GM19025 (cell line): ENCODE measurements around the gene KLF7.

ENCODE experiments used
- ATAC-seq: cut with Tn5 transposase; IDR thresholded peaks from one replicate; pipeline ENCODE4 v1.9.1; 2021; ENCODE audit warnings: mild to moderate bottlenecking, low read depth, moderate library complexity; ENCODE audit not compliant: unreplicated experiment

KLF7 gene

DNA sequence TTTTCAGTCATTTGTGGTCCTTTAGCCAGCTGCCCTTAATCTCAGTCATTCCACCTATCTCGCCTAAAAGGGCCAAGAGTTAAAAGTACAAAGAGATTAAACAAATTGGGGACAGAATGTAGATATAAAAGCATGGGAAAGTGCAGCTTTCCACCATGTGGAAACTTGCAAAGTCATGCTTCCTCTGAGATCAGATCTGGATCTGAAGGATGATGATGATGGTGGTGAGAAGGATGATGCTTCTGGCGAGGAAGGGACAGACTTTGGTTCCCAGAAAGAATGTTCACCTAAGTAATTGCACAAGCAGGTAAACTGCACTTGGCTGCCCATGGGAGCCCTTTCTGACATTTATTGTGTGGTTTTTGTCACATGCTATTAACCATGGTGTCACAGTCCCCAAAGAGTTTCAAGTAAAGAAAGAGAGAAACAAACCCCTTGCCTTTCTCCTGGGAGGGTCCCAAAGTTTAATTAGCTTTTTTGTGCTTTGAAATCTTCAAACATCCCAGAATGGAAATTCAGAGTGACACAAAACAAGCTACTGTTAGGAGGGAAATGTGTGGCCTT is 34.7 kb downstream of the KLF7 start:
- no peak for ATAC-seq

DNA sequence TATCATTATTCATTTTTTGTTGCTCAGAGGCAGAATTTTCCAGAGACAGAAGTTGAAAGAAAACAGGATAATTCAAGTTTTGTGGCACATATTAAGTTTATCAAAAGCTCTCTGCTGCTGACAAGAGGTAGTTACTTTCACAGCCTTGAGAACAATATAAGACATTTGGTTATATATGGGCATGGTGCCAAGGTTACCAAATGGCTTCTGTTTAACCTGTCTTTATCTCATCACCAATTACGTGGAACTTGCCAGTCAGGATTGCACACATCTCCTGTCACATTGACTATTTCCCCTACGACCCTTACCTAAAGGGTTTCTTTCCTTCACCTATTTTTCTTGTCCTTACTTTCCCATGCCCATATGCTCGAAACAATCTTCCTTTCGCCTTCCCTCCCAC is 35.9 kb downstream of the KLF7 start:
- ATAC-seq = no peak

GRCh38 chr2:207128867-207129266 is 36.9 kb downstream of the KLF7 start:
- no peak for ATAC-seq

- no peak for ATAC-seq
These were observed 38.9 kb downstream of the KLF7 start for GRCh38 chr2:207126724-207127308.

GRCh38 chr2:207123776-207124391 is 41.9 kb downstream of the KLF7 start:
- ATAC-seq = no peak

DNA sequence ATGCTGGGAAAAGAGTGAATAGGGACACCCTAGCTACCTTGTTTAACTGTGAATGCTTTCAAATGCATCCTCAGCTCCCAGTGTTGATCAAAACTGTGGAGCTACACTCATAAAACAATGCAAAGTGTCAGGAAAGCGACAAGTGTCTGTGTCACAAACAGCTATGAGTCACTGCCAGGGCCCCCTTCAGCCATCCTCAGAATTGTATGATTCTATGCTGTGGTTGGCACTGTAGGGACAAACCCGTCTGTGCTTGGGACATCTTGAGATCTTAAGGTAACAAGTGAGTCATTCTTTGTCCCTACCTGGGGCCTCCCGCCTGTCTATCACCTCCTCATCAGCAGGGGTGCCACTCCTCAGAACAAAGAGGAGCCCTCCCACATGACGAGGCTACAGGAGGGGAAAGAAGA is 42.4 kb downstream of the KLF7 start:
- no peak for ATAC-seq

- ATAC-seq = no peak
These were observed 43.0 kb downstream of the KLF7 start for GRCh38 chr2:207122651-207123334.

DNA sequence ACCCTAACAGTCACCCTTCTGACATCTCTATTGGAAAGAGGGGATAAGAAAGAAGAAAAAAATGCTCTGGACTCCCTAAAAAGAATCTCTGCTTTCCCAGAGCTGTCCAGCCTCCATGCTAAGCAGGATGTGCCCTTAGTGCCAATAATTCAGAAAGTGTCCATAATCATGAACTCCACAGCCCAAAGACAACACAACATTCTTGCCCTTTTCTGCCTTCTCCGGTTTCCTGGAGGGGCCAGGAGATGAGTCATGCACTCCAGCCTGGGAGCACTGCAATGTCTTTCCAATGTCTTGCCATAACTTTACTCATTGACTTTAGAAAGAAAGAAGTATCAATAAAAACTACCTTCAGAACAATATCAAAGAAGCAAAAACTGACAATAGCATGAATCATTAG is 44.0 kb downstream of the KLF7 start:
- ATAC-seq = no peak

DNA sequence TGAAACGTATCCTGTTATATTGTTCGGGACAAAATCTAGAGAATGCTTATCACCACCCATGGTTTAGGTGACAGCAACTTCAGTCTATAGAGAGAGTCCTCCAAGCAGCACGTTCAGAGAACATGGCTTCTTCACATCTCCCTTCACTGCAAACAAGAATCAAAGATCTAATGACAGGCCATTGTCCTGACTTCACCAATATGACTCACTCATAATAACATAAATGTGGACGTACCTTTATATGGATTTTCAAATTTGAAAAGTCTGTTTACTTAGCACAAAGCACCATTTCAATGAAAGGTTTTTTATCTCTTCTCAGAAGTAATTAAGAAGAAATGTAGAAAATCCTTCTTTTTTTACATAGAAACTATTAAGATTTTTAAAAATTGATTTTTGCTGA is 46.7 kb downstream of the KLF7 start:
- no peak for ATAC-seq

DNA sequence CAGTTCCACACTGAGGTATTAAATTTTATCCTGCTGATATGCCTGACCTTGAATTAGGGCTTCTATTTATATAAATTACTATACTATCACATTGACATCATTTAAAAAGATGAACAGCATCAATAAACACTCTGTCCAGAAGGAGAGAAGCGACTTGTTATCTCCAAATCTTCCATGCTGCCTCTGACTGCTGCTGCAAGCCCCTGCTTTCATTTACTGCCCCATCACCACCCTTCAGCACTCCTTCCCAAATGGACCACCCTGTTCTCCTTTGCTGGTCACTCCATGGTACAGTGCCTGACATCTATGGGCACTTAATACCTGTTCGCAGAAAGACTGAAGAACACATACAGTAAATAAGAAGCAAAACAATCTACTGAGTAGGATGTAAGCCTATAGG is 48.1 kb downstream of the KLF7 start:
- no peak for ATAC-seq

GRCh38 chr2:207115715-207116364 is 49.9 kb downstream of the KLF7 start:
- ATAC-seq = no peak

DNA sequence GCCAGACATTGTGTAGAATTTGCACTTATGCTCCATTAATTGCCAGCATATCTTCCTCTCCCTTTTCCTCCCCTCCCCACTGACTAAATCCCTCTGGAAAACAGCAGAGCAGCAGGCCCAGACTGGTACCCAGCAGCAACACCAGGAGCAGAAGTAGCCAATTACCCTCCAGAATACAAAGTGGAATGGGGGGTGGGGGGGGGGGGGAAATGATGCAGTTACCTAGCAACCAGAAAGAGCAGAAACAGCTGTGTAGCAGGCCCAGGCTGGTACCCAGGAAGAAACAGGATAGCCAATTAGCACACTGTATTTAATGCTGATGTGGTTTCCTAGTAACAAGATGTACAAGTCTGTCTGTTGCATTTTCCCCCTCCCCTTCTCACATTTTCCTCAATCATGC is 52.3 kb downstream of the KLF7 start:
- ATAC-seq = no peak

GRCh38 chr2:207112785-207113184 is 53.0 kb downstream of the KLF7 start:
- no peak for ATAC-seq

DNA sequence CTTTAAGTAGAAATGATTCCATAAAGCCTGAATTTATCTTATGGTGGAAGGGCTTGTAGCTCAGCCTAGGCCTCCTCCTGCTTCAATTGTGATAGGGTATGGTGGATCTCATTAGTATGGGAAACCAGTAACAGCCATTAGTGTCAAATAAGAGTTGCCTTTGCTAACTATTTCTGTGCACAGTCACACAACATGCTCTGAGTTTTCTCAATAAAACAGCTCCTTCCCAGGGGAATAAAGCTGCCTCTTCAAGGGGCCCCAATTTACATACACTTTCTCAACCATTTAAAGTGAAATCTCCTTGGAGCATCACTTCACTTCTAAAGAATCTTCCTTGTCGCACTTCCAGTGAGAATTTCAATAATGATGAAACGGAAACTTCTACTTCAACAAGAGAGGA is 53.4 kb downstream of the KLF7 start:
- ATAC-seq = no peak

- no peak for ATAC-seq
These were observed 54.0 kb downstream of the KLF7 start for GRCh38 chr2:207111757-207112156.

- ATAC-seq = no peak
These were observed 55.0 kb downstream of the KLF7 start for GRCh38 chr2:207110715-207111114.

- ATAC-seq = no peak
These were observed 55.4 kb downstream of the KLF7 start for GRCh38 chr2:207110310-207110709.

DNA sequence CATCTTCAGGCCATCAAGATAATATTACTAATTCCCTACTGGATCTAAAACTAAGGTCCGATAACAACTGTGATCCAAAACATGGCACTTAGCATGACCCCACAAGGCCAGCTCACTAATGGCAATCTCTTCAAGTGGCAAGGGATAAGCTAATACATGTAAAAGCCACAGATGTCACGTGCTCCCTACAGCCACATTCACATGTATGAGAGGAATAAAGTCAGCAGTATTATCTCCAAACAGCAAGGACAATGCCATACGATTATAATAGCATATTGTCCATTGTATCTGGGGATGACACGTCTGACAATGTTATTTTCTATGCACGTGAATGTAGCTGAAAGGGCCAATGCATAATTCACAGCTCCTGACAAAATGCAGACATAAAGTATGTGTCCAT is 56.0 kb downstream of the KLF7 start:
- no peak for ATAC-seq

- no peak for ATAC-seq
These were observed 57.3 kb downstream of the KLF7 start for GRCh38 chr2:207108440-207108839.

DNA sequence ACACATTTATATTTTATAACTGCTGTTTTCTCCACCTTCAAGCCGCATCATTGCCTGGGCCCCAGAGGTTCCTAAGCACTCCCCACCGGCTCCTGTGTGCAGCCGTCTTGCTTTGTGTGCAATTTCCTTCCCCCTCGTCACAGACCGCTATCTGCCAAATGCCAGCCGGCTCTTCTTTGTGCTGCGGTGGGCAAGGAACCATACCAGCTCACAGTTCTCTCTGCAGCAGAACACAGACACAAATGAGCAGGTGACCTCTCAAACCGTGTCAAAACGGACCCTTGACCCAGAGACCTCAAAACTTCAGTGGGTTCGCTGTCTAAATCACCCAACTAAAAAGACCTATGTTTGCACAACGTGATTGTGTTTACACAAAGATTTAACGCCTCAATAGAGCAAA is 58.2 kb downstream of the KLF7 start:
- no peak for ATAC-seq

DNA sequence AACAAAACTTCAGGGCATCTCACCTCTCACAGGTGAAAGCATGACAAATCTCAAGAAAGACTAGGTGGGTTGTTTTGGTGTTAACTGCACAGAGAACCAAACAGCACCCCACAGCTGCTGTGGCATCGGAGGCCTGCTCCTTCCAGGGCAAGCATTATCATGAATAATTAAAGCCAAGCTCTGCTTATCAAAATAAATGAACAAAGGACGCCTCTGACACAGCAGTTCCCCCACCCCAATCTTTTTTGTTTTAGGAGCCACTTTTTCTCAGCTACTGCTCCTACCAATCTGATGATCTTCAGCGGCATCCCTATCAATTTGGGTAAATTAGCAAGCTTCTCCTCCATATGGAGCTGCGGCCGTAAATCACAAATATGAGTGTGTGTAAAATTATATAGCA is 58.6 kb downstream of the KLF7 start:
- no peak for ATAC-seq
